ENCODE measurements around the gene ZSWIM3.

DNA sequence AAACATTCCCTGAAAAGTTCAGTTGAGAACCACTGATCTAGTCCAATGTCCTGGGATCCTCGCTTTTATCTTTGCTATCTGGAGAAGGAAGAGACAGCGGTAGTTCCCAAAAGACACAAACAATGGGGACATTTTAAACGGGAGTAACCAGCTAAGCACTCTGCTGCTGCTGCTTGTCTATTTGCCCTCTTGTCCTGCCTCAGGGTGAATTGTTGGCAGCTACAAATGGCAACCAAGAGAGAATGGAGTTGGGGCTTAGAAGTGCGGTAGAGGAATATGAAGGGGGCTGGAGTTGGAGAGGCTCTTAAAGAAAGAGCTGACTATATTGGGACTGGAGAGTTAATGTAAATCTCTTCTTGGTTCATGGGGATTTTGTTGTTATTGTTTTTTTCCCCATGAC, 17.2 kb downstream of the ZSWIM3 start:
- TF ChIP-seq CTCF (conservative IDR thresholded peaks at IDR 0.05), result no peak
- TF ChIP-seq ZFX (IDR thresholded peaks at IDR 0.05), result no peak

Data from C4-2B (cell line).